GM18909 (cell line): Measurements from ENCODE around the gene SNED1.

Experiments used
- ATAC-seq: cut with Tn5 transposase; IDR thresholded peaks from one replicate; pipeline ENCODE4 v1.9.1; 2021; ENCODE audit warnings: mild to moderate bottlenecking; ENCODE audit not compliant: unreplicated experiment, poor library complexity

The SNED1 gene

DNA sequence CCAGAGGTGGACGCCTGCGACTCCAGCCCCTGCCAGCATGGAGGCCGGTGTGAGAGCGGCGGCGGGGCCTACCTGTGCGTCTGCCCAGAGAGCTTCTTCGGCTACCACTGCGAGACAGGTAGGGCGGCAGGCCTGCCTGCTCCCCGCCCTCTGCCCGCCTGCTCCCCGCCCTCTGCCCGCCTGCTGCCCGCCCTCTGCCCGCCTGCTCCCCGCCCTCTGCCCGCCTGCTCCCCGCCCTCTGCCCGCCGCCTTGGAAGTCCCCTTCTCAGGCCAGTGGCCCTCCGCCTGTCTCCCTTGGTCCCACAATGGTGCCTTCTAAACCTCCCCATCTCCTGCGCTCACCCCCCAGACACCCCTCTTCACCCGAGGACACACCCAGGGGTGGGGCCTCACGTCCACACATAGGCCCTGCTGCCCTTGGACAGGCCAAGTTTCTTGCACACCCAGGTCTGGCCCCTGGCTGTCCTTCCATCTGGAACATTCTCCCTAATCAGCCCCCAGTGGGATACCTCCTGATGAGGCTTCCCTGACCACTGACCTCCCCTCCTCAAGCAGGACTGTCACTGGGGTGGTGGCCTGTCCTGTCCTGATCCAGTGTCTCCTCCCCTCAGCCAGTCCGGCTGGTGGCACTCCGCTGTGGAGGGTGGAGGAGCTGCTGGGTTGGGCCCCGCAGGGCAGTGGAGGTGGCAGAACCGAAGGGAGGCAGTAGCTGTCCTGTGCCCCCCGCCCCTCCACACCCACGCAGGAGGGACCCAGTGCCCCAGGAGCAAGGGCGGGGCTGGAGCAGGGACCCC lies 65.8 kb downstream of the SNED1 start:
- ATAC-seq, result no peak

DNA sequence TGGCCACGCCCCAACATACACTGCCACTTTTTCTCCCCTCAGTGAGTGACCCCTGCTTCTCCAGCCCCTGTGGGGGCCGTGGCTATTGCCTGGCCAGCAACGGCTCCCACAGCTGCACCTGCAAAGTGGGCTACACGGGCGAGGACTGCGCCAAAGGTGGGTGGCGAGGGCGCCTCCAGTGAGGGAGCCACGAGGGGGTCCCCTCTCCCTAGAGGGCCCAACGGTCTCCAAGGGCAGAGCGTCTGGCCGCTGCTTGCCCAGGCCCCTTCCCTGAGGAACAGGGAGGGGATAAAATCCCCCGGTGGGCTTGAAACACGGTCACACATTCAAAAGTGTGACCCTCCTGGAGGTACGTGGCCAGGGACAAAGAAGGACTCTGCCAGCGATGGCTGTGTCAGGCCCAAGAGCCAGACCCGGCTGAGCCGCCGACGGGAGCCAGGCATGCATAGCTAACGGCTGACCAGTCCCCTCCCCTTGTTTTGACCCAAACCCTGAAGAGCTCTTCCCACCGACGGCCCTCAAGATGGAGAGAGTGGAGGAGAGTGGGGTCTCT lies 66.5 kb downstream of the SNED1 start:
- ATAC-seq, result no peak

DNA sequence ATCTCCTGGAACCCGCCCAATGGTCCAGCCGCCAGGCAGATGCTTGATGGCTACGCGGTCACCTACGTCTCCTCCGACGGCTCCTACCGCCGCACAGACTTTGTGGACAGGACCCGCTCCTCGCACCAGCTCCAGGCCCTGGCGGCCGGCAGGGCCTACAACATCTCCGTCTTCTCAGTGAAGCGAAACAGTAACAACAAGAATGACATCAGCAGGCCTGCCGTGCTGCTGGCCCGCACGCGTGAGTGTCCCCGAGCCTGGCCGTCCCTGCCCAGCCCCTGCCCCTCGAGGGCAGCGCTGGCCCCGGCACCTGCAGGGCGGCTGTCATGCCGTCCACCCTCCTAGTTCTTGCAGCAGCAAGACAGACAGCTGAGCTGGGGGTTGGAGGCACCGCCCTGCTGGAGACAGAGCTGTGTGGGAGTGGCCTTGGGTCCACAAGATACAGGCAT lies 67.0 kb downstream of the SNED1 start:
- ATAC-seq, result no peak

DNA sequence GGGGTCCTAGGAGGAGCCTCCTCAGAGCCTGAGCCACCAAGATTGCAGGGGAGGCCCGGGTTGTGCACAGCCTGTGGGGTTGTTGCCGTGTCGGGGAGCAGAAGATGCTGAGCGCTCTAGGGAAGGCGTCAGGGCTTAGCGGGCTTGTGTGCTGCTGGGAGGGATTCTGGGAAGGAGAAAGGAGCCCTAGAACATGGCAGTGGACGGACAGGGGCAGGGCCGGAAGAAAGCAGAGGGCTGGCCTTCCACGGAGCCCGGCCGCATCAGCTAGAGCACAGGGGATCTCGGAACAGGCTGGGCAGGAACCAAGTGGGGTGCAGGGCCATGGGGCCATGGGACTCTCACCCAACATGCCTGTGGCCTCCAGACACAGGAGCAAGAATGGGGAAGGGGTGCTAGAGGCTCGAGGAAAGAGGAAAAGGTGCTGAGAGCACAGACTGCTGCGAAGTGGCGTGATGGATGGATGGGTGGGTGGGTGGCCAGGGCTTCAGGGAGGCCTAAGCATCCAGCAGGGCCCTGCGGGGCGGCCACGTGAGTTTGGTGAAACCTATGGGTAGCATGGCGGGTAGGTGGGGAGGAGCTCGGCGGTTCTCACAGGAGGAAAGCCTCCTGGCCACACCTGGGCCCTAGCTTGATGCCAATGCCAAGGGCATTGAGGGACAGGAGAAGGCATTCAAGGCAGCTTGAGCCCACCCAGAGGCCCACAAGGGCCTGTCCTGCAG lies 67.9 kb downstream of the SNED1 start:
- ATAC-seq, result no peak

DNA sequence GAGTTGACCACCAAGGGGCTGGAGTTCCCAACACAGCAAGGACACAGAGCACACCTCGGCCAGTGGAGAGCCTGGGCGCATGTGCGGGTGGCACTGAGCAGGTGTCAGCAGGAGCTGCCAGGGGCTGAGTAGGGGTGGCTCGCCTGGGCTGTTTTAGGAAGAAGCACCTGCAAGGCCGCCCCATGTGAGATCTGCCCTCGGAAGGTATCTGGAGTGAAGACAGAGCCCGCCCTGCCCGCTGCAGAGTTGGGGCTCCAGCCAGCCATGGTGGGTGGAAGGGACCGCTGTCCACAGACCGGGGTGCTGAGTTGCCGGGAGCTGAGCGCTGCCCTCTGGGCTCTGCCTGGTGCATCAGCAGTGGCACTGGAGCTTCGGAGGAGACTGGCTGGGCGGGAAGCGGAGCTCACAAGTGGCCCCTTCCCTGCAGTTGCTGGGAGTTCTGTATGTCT lies 68.5 kb downstream of the SNED1 start:
- ATAC-seq, result no peak

DNA sequence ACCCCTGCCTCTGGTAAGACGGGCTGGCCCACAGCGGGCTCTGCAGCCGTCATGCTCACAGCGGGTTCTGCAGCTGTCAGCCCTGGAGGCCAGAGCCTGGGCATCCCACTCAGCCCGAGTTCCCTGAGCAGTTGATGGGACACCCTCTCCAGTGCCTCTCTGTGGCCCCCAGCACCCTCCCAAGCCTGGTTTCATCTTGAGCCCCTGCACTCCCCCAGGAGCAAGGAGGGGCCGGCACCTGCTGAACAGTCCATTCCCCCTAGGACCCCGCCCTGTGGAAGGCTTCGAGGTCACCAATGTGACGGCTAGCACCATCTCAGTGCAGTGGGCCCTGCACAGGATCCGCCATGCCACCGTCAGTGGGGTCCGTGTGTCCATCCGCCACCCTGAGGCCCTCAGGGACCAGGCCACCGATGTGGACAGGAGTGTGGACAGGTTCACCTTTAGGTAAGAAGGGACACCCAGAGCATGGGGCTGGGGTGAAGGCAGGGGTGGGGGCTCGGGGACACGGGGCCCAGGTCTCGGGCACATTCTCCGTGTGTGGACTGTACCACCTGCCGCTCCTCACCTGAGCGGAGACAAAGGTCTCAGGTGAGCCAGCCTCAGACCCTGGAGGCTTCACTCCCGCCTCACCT lies 69.2 kb downstream of the SNED1 start:
- no peak for ATAC-seq

DNA sequence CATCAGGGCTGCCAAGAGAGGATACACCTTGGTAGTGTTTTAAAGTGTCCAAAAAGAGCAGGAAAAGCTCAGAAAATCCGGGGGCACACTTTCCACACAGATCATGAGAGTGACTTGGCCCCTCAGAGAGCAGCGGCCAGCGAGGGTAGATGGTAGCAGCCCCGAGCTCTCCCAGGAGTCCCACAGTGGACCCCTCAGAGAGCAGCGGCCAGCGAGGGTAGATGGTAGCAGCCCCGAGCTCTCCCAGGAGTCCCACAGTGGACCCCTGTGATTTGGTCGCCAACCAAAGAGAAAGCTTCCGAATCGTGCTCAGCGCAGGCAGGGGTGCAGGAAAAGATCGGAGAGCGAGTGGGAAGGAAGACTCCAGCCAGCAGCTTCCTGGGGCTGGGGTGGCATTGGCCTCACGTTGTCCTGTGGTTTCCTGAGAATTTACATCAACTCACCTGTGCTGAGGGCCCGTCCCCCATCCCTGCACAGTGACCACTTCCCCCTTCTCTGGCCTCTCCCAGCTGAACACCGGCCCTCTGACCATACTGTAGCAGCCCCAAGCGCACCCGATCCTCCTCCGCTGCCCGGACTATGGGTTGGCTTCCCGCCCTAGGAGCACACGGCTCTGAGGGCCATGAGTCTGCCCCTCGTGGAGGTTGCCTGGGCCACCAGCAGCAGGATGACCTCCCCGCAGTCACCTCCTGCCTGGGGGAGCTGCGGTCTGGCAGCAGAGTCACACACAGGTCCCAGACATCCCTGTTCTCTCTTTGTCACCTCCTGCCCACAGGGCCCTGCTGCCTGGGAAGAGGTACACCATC lies 69.9 kb downstream of the SNED1 start:
- no peak for ATAC-seq

DNA sequence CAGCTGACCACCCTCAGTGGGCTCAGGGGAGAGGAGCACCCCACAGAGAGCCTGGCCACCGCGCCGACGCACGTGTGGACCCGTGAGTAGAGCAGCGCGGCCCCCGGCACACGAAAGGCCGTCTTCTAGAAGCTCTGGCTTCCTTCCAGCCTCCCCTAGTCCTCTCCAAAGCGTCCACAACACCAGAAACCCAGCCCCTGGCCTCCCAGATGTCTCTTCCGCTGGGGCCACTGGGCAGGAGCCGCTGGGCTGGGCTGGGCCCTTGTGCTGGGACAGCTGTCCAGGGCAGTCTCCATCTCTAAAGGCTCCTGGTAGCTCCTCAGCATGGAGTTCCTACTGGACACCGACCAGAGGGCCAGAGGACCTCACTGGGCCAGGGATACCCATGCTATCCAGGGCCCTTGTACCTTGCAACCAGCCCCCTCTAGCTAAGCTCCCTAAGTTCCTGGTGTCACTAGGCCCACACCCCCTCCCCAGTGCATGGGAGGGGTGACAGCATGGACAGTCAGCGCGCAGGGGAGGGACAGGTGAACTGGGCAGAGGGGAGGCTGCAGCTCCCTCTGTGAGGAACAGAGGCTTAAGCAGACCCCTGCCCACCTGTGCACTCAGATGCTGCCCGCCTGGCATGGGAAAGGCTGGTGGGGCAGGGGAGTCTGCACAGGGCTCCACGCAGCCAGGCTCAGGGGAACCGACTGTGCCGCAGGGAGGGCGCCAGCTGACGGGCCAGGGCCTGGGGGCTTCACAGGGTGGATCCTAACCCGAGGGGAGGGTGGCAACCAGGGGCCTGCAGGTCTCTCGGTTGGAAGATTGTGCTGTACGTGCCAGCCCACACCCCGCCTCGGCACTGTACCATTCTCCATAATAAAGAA lies 70.8 kb downstream of the SNED1 start:
- no peak for ATAC-seq

DNA sequence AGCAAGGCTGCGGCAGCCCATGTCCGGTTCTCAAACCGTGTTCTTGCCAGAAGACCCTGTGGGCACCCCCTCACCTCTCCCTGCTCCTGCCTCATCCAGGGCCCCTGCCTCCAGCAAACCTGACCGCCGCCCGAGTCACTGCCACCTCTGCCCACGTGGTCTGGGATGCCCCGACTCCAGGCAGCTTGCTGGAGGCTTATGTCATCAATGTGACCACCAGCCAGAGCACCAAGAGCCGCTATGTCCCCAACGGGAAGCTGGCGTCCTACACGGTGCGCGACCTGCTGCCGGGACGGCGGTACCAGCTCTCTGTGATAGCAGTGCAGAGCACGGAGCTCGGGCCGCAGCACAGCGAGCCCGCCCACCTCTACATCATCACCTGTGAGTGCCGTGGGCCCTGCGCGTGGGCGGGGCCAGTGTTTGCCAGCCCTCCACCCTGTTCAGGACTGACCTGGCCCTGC lies 71.4 kb downstream of the SNED1 start:
- ATAC-seq, result no peak

DNA sequence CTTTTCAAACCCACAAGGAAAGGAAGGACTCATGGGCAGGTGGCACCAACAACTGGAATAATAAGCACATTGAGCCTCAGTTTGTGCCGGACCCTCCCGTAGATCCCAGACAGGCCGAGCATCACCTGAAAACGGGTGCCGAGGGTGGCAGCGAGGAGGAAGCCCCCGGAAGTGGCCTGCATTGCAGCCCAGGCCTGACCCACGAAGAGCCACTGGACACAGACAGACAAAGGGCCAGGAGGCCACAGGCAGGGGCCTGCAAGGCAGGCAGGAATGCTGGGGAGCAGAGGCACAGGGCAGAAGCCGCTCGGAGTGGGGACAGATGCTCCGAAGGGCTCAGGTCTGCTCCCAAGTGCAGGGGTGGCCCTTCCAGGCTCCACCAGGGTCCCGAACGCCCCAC lies 71.9 kb downstream of the SNED1 start:
- no peak for ATAC-seq

DNA sequence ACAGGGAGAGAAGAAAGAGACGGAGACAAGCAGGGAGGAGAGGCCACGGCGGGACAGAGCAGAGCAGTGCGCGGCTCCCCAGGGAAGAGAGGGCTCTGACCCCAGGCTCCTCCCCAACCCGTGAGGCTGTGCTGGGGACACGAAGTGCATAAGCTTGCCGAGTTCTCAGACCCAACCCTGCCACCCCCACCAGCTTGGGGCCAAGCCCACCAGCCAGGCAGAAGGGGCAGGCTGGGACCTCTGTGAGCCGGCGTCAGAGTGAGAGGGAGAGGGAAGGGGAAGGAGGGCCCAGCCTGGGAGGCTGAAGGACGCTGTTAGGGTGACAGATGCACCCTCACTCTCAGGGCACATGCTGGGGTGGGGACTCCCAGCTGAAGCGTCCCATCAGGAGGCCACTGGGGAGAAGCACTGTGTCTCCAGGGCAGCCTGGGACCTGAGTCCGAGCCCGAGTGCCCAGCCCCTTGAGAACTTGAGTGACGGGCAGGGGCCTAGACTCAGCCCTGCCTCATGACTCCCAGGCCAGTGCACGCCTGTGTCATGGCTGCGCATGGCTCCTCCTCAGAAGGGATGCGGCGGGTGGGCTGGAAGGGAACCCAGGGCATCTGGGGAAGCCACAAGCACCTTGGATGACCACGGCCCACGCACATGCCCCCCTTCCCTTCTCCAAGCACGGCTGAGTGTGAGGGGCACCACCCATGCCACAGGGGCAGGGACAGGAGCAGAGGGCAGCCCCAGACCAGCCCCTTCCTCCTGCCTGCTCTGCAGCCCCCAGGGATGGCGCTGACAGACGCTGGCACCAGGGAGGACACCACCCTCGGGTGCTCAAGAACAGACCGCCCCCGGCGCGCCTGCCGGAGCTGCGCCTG lies 72.6 kb downstream of the SNED1 start:
- no peak for ATAC-seq

DNA sequence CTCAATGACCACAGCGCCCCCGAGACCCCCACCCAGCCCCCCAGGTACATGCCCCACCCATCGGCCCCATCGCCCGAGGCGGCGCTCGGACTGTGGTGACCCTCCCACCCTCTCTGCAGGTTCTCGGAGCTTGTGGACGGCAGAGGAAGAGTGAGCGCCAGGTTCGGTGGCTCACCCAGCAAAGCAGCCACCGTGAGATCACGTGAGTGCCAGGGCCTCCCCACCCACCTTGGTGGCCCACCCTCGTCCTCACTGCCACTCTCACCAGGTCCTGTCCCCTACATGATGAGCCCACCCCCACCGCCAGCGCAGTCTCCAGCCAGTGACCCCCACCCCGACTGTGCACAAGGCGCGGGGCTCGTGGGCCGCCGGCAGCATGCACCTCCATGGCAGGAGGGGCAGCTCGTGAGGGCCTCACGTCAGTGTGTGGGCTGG lies 73.3 kb downstream of the SNED1 start:
- no peak for ATAC-seq

DNA sequence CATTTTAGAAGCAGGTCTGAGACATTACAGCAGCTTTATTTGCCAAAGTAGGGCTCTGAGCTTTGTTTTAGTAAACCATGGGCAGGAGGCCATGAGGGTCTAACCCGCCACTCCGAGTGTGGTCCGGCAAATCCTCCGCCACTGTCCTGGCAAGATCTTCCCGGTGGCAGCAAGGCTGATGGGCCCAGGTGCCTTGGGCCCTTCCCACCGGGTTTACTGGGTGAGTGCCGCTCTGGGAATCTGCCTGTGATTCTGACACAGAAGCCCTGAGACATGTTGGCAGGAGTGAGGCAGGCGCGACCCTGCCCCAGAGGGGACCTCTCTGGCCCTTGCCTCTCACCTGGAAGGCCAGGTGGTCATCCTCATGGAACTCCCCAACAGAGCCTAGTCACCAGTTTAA lies 73.7 kb downstream of the SNED1 start:
- ATAC-seq, result no peak

DNA sequence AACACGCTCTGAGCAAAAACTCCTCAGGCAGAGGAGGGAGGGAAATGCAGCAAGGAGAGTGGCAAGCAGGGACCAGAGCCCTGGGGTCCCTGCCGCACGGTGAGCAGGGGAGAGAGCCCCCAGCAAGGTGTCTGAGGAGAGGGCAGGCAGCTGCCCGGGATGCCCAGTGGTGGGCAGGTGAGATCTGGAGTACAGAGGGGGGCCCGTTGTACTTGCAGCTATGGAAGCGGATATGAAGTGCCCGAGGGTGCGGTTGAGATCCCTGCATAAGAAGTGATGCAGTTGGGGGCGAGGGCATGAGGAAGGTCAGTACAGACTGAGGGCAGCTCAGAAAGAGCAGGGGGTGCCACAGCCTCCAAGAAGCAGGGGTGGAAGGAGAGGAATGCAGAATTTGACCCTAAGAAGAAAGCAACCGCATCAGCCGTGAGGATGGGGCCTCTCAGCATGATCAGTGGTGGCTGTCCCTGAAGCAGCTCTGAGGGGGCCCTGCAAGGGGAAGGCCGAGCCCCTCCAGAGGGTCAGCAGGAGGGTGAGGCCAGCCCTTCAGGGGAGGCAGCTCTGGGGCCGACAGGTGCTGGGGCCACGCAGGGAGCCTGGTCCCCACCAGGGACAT lies 74.2 kb downstream of the SNED1 start:
- no peak for ATAC-seq

DNA sequence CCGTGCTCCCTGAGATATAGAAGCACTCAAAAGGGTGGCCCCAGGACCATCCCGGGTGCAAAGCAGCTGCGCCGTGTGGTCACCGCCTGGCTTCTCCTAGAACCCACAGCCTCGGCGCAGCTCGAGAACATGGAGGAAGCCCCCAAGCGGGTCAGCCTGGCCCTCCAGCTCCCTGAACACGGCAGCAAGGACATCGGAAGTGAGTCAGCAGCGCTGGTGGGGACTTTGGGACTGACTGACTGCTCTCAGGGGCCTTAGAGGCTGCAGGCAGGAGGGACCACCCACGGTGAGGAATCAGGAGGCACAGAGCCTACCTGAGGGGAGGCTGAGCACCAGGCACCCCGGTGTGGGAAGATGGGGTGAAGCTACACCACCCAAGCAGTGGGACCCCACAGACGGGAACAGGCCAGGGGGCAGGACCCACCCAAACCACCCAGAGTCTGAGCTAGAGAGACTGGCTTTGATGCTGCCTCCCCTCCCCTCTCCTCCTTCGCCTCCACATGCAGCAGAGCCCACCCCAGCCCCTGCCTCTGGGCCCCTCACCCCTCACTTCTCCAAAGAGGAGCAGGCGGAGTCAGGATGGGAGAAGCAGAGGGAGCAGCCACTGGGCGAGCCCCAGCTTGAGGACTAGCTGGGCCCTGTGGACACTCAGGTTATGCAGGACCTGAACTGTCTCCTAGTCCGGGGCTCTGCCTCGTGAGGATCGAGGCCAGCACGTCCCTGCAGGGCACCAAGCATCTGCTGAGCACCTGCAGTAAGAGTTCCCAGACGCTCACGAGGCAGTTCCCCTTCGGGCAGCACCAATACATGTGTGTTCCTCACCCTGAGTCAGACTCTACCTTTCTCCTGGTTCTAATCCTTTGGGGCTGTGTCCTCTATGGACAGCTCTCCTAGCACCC lies 75.0 kb downstream of the SNED1 start:
- ATAC-seq, result no peak

DNA sequence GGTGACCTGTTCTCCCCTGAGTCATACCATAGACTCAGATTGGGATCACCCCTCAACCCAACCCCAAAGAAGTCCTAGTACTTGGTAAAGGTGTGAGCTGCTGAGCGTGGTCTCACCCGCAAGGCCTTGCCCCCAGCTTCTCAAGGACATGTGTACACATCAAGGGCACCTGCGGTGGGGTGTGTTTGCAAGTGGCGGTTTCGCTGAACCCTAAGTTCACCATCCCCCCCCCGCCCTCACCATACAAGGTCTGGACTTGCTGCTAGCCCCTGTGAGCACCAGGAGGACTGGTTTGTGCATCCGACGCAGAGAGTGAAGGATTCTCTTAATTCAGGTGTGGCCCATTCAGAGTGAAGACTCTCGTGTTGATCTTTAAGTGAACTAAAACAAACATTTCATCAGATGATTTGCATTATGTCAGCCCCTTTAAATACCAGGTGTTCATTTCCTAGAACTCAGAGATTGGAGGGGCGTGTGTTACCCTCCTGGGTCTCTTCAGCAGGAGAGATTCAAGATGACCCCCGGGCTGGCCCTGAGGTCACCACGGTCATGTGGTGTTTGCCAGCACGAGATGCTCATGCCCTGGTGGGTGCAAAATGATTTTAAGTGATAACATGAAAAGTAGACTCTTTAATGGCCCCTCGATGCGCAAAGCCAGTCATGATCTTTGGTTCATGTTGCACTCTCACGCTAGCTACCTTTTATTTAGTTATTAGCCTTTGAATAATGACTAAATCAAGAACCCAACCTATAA lies 75.8 kb downstream of the SNED1 start:
- no peak for ATAC-seq
